Mucosa of gallbladder (tissue), 1 donor: ENCODE data around the gene PGM5. TPM values are rescaled to one million over a fixed set of nuclear protein-coding genes. Genes with fewer than 3 reads are reported as not detected.

ENCODE experiments used
- DNase-seq: peaks from one replicate; pipeline ENCODE4 v3.0.0-alpha.2; 2020; ENCODE audit warnings: low spot score
- total RNA-seq: library from RNA; stranded (reverse); gene quantifications from one replicate; pipeline ENCODE4 v1.2.1, GENCODE V29; 2021
- donor health status: DM: no; HTN: no; CAD: no.

Gene PGM5
- total RNA-seq, 1 donor from 2014 or later, result 96.0 TPM

- DNase-seq, result no peak
Observed at GRCh38 chr9:68496356-68496755, 139.9 kb downstream of the PGM5 start.

GRCh38 chr9:68497629-68498028 is 141.2 kb downstream of the PGM5 start:
- no peak for DNase-seq

DNA sequence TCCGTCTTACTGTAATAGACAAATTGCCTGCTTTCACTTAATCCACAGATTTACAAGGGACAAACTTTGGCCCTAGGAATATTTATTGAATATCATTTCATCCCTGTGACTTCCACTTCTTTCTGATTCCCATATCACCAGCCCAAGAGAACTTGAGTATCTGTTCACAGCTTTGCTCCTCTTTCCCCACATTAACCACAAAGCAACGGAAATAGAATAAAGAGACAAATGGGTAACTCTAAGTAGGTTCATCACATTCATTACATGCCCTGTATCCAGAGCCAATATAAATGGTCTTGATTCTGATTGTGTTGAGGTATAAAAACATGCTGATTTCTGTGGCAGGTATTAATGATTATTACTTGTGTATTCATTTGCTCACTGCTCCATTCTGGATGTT is 142.4 kb downstream of the PGM5 start:
- DNase-seq, result no peak

DNA sequence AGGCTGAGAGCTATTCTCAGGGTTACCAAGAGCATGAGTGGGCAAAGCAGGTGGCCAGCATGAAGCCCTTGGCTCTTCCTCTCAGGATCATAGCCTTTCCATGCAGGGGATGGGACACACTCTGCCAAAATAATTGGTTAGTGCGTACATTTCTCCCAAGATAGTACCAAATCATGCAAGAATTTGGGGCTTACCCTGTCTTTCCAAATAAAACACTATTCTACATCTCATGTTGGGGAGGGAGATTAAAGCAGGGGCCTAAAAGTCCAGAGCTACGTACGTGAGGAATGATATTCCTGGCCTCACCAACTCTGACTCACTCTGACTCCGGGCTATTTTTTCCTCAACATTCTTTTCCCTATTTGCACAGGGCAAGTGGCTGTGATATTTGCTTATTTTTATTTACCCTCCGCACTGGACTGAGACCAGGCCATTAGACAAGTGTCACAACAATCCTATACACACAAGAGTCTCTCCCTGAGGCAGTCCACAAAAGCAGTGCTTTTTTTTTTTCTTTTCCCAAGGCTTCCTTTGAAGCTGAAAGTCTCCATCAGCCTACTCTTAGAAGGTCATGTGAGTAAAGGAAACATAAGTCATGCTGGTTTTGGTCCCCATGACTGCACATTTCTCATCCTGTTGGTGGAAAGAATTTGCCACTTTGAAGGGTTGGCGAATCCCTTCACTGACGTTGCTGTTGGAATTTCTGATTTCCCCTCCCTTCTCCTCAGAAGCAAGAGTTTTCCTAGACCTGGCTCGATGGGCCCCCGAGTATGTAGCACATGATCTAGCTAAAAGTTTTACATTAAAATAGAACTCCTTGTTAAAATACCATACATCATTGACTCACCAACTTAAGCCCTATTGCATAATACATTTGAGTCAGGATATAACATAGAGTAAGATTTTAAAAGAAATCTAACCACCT is 144.3 kb downstream of the PGM5 start:
- no peak for DNase-seq

DNA sequence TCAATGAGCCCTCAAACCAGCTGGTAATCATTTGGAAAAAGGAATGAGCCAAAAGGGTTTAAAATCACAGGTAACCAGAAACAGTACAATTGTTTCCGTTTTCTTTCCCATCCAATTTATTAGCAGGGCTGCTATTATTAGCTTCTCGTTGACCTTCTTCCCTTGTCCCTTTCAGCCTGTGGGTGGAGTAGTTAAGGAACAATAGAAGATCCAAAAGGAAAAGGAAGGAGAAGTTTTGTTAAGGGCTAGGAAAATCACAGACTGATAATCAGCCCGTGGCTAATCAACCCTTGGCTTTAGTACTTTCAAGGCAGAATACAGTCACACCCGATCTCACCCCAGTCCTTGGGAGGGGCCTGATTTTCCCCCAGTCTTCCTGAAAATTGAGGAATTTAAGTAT is 145.9 kb downstream of the PGM5 start:
- no peak for DNase-seq

DNA sequence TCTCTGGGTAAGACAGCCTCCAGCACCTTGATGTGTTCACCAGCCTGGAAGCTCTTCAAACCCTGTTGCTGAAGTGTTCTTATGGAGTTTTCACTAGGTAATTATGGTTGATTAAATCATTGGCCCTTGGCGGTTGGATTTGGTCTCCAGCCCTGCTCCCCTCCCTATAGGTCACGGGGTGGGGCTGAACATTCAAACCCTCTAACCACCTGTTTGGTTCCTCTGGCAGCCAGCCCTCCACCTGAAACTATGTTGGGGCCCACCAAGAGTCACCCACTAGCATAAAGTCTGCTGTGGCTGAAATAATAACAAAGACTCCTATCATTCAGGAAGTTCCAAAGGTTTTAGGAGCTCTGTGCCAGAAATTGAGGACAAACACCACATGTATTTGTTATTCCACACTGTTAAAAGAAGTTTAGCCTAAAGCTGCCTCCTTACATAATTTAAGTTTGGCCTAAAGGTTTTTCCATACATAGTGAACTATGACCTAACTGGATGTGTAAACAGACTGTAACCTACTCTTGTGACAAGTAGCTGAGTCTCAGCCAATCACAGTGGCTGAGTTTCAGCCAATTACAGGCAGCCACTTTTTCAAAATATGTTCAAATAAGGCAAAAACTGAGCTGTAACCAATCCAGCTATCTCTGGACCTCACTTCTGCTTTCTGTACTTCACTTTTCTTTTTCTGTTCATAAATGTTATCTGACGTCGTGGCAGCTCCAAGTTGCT is 149.4 kb downstream of the PGM5 start:
- no peak for DNase-seq

DNA sequence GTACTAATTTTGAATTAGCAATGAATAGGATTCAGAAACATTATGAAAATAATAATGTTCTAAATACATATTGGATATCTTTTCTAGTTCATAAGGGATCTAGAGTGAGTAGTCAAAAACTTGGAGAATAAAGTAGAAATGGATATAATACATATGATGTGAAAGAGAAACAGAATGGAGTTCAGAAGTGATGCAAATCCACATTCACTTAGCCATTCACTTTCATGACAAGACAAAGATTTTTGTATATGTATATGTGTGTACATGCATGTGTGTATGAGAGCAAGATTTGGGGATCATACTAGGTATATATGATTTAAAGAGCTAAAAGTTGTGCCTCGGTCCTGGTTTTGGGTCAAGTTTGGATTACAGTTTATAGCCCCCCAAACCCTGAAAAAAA is 150.1 kb downstream of the PGM5 start:
- DNase-seq, result no peak

DNA sequence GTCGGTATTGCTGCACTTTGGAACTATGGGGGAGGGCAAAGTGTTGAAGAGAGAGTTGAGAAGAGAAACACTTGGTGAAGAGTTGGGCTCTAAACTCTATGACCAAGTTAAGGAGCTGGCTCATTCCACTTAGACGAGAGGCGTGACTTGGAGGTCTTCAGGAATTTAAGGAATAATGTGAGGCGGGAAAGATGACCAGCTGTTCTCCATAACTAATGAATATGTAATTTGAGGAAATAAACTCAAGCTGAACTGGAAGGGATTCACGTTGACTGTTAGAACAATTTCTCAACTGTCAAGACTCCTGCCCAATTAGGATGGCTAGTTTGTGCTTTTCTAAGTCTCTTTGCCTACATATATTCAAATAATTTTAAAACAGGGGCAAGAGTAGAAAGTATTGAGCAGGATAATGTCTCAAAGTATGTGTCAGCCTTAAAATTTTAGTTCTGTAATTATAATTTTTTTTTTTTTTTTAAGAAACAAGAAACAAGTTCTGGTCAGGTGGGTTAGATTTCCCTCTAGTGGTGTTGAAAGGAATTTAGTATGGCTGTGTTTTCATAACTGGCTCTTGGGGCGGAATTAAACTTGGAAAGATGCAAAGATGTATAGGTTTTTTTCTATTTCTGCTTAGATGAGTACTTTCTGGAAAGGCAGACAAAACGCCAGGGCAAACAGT is 150.9 kb downstream of the PGM5 start:
- no peak for DNase-seq

DNA sequence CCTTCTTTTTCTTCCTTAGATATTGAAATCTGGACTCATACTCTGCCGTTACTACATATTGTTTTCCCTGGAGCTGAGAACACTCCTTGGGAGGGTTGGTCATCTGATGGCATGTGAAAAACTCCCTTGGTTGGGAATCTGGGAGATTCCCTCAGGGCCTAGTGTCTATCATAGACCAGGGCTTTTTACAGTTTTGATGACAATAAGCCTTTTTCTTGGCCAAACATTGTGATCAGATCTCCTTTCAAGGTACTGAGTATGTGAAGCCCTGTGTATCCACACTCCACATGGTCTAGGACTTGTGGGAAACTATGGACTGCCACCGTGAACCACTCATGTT is 151.4 kb downstream of the PGM5 start:
- DNase-seq, result no peak

DNA sequence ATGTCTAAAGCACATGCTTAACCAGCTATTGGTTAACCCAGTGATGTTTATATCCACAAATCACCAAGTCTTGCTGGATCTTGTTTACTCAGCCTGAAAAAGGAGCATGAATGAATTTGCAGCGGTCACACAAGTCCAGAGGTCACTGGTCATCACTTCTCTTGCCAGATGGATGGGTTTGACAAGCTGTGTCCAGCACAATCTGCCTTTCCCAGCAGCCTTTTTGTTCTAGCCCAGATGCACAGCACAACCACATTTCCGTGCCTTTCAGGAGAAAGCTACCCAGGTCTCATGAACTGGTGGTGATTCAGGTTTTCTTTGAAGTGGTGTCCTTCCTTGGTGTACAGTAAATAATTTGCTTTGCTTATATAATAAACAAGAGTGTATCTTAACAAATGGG is 152.1 kb downstream of the PGM5 start:
- DNase-seq, result no peak

GRCh38 chr9:68509689-68510088 is 153.3 kb downstream of the PGM5 start:
- no peak for DNase-seq

- no peak for DNase-seq
Observed at GRCh38 chr9:68513385-68513784, 157.0 kb downstream of the PGM5 start.

GRCh38 chr9:68513981-68514380 is 157.6 kb downstream of the PGM5 start:
- no peak for DNase-seq

DNA sequence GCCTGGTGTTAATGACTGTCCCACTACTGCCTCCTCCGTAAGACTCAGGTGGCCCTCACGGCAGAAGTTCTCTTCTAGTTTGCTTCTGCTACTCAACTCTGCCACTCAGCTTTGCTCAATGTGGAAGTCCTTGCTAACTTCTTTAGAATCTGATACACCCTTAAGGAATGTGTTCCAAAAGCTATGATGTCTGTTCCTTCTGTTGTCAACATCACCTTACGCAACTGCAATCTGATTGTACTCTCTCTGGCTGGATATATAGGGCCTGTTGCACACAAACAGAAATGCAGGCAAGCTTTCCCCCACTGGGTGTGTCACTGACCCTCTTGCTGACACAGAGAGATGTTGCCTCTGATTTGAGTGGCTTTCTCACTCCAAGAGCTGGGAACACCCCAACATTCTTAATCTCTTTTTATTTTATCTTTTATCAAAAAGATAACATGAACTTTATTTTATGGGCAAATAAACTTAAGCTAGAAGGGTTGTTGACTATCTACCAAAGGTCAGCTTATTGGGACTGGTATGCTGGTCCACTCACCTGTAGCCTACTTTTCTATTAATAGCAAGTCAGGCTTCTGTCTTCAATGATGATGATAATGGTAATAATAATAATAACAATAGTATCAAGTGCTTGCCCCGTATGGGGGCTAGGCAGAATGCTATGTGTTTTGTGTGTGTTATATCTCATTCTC is 159.1 kb downstream of the PGM5 start:
- DNase-seq, result no peak

DNA sequence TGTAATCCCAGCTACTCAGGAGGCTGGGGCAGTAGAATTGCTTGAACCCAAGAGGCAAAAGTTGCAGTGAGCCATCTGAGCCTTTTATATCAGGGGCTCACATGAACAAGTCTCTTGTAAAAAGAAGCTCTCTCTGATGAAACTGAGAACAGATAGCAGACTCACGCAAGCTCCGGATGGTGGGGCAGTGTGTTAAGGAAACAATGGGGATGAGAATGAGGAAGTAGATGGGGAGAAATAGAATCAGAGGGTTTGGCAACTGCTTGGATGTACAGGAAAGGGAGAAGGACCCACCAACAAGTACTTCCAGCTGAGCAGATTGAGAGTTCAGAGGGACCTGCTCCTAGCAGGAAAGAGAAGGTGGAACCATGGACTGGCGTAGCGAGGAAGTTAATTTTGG is 165.7 kb downstream of the PGM5 start:
- no peak for DNase-seq

- no peak for DNase-seq
Observed at GRCh38 chr9:68522954-68523353, 166.5 kb downstream of the PGM5 start.

GRCh38 chr9:68523367-68523936 is 167.0 kb downstream of the PGM5 start:
- no peak for DNase-seq

DNA sequence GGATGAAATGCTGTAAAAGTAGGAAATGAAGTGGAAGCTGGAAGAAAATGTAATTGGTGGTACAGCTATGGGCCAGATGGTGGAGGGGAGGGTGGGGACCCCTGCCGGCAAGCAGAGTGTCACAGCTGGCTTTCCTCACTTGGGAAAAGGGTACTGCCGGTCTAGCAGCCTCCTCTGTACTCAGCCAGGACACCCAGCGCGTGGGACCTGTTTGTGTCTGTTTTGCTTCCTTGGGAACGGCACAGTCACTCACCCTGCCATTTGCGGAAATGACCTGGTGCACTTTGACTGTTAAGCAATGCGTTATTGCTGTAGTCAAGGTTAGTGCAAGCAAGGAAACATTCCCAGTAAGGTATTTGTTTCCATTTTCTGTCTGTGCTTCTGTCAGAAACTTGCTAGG is 174.2 kb downstream of the PGM5 start:
- peak; percentile 49 for DNase-seq

- no peak for DNase-seq
Observed at GRCh38 chr9:68532131-68532530, 175.7 kb downstream of the PGM5 start.

- no peak for DNase-seq
Observed at GRCh38 chr9:68533678-68534077, 177.3 kb downstream of the PGM5 start.

DNA sequence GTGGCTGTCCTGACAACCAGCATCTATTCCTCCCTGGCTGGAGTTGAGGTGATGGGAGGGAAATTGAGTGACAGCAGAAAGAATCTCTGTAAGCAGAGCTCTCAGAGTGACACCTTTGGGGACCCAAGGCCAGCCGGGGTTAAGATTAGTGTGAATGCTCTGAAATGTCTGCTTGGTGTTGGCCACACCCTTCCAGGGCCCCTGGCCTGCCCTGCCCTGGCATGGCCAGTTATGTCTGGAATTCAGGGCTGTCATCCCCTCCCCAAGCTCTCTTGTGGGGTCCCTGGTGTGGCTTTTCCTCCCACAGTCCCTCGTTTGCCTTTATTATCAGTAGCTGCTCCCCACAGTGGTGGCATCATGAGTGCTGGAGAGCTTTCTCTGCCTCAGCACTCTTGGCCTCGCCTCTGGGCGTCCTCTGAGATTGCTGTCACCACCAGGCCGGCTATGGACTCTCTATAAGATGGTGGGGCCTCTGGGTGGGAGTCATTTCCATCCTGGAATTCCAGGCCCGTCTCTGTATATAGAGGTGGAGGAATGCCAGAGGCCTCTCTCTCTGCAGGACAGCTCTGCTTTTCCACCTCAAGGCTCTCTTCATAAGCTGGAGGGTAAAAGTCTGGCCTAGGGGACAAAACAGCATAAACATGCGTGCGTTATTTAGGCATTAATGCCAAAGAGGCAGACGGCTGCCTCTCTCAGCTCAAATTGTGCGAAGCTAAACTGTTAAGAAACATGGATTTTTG is 180.6 kb downstream of the PGM5 start:
- no peak for DNase-seq
